GM12864 (cell line): ENCODE measurements around the gene MTCH1.

Experiments
- DNase-seq: peaks from one replicate; pipeline ENCODE4 v3.0.0-alpha.2; 2011; ENCODE audit warnings: low read depth
- H3K4me3 ChIP-seq: 2 replicates; pipeline ENCODE4 v1.5.1; 2011; ENCODE audit warnings: mild to moderate bottlenecking, low read depth, low read length, control low read depth
- CTCF ChIP-seq: IDR thresholded peaks from 2 replicates; pipeline ENCODE4 v1.5.1; 2011; ENCODE audit warnings: low read depth, mild to moderate bottlenecking, moderate library complexity, low read length, control low read depth, inconsistent platforms; ENCODE audit errors: missing control alignments

MTCH1 gene

GRCh38 chr6:36961441-36962435 lies 24.3 kb downstream of the MTCH1 start:
- no peak overlapping the region for H3K4me3 ChIP-seq
- no peak for TF ChIP-seq CTCF
- no peak for DNase-seq

GRCh38 chr6:36959555-36960250 lies 26.3 kb downstream of the MTCH1 start:
- DNase-seq = no peak
- H3K4me3 ChIP-seq = no peak overlapping the region
- TF ChIP-seq CTCF = no peak

GRCh38 chr6:36958775-36959554 lies 27.0 kb downstream of the MTCH1 start:
- DNase-seq = no peak
- no peak for TF ChIP-seq CTCF
- no peak overlapping the region for H3K4me3 ChIP-seq

GRCh38 chr6:36957773-36958271 lies 28.2 kb downstream of the MTCH1 start:
- H3K4me3 ChIP-seq = no peak overlapping the region
- no peak for TF ChIP-seq CTCF
- DNase-seq = no peak

- no peak for TF ChIP-seq CTCF
- no peak overlapping the region for H3K4me3 ChIP-seq
- DNase-seq = no peak
These were observed 29.6 kb downstream of the MTCH1 start for GRCh38 chr6:36956446-36956820.

- no peak overlapping the region for H3K4me3 ChIP-seq
- no peak for DNase-seq
- no peak for TF ChIP-seq CTCF
These were observed 30.1 kb downstream of the MTCH1 start for GRCh38 chr6:36955671-36956445.
